Endothelial cell of umbilical vein (primary cell): ENCODE data around the gene UNKL.

ENCODE experiments used
- EZH2 ChIP-seq: IDR thresholded peaks from 2 replicates; pipeline ENCODE4 v1.6.1; 2012; ENCODE audit warnings: borderline replicate concordance, low read depth, mild to moderate bottlenecking, moderate library complexity, low read length, inconsistent platforms; ENCODE audit not compliant: severe bottlenecking
- FOS ChIP-seq: IDR thresholded peaks from 2 replicates; pipeline ENCODE4 v1.6.1; 2011; ENCODE audit warnings: mild to moderate bottlenecking, low read length, moderate library complexity, borderline replicate concordance; ENCODE audit not compliant: insufficient read depth
- GATA2 ChIP-seq: IDR thresholded peaks from 2 replicates; pipeline ENCODE4 v1.7.0; 2011; ENCODE audit warnings: low read depth, mild to moderate bottlenecking, moderate library complexity, mixed read lengths, low read length; ENCODE audit not compliant: insufficient read length, insufficient read depth
- JUN ChIP-seq: IDR thresholded peaks from 2 replicates; pipeline ENCODE4 v1.6.1; 2011; ENCODE audit warnings: borderline replicate concordance, low read depth; ENCODE audit not compliant: insufficient read length, insufficient read depth
- MYC ChIP-seq: IDR thresholded peaks from one replicate; pipeline ENCODE4 v1.6.1; 2011; ENCODE audit warnings: mild to moderate bottlenecking, low read depth, low read length
- POLR2A ChIP-seq: IDR thresholded peaks from 2 replicates; pipeline ENCODE4 v1.6.1; 2012; ENCODE audit warnings: low read depth, mild to moderate bottlenecking, control low read depth, low read length
- POLR2AphosphoS5 ChIP-seq: IDR thresholded peaks from 2 replicates; pipeline ENCODE4 v1.6.1; 2012; ENCODE audit warnings: low read depth, mild to moderate bottlenecking, control low read depth, low read length, moderate library complexity; ENCODE audit not compliant: insufficient read depth
- TF ChIP-seq, protein P1 (sequence below), 2 donors: IDR thresholded peaks; 1 replicate in 1 of 2; 2 replicates in 1 of 2; pipeline ENCODE4 v1.5.1; 2011; ENCODE audit warnings: low read length in 2 of 2, mild to moderate bottlenecking in 2 of 2, moderate library complexity in 2 of 2, control low read depth in 1 of 2, inconsistent platforms in 1 of 2, low read depth in 1 of 2; ENCODE audit not compliant: insufficient read depth in 1 of 2; ENCODE audit errors: extremely low read depth in 1 of 2
- TF ChIP-seq, protein P2 (sequence below): IDR thresholded peaks from 2 replicates; pipeline ENCODE4 v1.6.1; 2011; ENCODE audit not compliant: insufficient read depth, insufficient read length

- TF ChIP-seq, protein P1, sequence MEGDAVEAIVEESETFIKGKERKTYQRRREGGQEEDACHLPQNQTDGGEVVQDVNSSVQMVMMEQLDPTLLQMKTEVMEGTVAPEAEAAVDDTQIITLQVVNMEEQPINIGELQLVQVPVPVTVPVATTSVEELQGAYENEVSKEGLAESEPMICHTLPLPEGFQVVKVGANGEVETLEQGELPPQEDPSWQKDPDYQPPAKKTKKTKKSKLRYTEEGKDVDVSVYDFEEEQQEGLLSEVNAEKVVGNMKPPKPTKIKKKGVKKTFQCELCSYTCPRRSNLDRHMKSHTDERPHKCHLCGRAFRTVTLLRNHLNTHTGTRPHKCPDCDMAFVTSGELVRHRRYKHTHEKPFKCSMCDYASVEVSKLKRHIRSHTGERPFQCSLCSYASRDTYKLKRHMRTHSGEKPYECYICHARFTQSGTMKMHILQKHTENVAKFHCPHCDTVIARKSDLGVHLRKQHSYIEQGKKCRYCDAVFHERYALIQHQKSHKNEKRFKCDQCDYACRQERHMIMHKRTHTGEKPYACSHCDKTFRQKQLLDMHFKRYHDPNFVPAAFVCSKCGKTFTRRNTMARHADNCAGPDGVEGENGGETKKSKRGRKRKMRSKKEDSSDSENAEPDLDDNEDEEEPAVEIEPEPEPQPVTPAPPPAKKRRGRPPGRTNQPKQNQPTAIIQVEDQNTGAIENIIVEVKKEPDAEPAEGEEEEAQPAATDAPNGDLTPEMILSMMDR (IDR thresholded peaks at IDR 0.05; ENCODE audit: extremely low read depth in 1 of 2, insufficient read depth in 1 of 2, low read depth in 1 of 2, low read length in 2 of 2): no peak
- TF ChIP-seq POLR2AphosphoS5 (no peak), EZH2 (no peak), POLR2A (no peak), JUN (no peak), MYC (no peak), GATA2 (no peak), FOS (no peak)
- TF ChIP-seq, protein P2, sequence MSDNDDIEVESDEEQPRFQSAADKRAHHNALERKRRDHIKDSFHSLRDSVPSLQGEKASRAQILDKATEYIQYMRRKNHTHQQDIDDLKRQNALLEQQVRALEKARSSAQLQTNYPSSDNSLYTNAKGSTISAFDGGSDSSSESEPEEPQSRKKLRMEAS: no peak
Measured at GRCh38 chr16:1366060-1366711, 48.3 kb downstream of the UNKL start.
